Measurements from ENCODE around the gene AADAC.
"Not testable (repeated sequence)": the region's sequence is repeated elsewhere in the genome, so short reads cannot be mapped to it uniquely, and the experiment has no call there.

The AADAC gene

GRCh38 chr3:151788401-151788800 lies 25.5 kb upstream of the AADAC start:
- no peaks in the 10 kb centered on the region for H3K27me3 ChIP-seq (ENCODE audit: control insufficient read depth, low read length)
- H3K9me3 ChIP-seq (ENCODE audit: control insufficient read depth, insufficient read depth, low read length), result no peaks in the 10 kb centered on the region
- TF ChIP-seq EZH2phosphoT487 (IDR thresholded peaks at IDR 0.05; ENCODE audit: borderline replicate concordance, low read length), result no peak
- TF ChIP-seq, protein P1, sequence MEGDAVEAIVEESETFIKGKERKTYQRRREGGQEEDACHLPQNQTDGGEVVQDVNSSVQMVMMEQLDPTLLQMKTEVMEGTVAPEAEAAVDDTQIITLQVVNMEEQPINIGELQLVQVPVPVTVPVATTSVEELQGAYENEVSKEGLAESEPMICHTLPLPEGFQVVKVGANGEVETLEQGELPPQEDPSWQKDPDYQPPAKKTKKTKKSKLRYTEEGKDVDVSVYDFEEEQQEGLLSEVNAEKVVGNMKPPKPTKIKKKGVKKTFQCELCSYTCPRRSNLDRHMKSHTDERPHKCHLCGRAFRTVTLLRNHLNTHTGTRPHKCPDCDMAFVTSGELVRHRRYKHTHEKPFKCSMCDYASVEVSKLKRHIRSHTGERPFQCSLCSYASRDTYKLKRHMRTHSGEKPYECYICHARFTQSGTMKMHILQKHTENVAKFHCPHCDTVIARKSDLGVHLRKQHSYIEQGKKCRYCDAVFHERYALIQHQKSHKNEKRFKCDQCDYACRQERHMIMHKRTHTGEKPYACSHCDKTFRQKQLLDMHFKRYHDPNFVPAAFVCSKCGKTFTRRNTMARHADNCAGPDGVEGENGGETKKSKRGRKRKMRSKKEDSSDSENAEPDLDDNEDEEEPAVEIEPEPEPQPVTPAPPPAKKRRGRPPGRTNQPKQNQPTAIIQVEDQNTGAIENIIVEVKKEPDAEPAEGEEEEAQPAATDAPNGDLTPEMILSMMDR (IDR thresholded peaks at IDR 0.05; ENCODE audit: low read depth, low read length, poor library complexity, severe bottlenecking), result no peak
- no peaks in the 10 kb centered on the region for H4K20me1 ChIP-seq (ENCODE audit: control insufficient read depth, insufficient read depth, low read depth, low read length)
- no peak overlapping the region for H3K27ac ChIP-seq (ENCODE audit: low read depth, low read length)
- no peak overlapping the region for H3K4me3 ChIP-seq (ENCODE audit: low read length)
- no peaks in the 10 kb centered on the region for H3F3A ChIP-seq (ENCODE audit: control insufficient read depth, insufficient read depth)
- H3K4me1 ChIP-seq (ENCODE audit: control insufficient read depth, low read length), result no peaks in the 10 kb centered on the region
- H3K79me2 ChIP-seq (ENCODE audit: control insufficient read depth, low read length), result no peaks in the 10 kb centered on the region
- H3K9me2 ChIP-seq (replicated peaks; ENCODE audit: control insufficient read depth, low read length), result no peaks in the 10 kb centered on the region
- no peak overlapping the region for H3K4me2 ChIP-seq (ENCODE audit: low read length)
- H3K36me3 ChIP-seq (ENCODE audit: control insufficient read depth, low read length), result no peaks in the 10 kb centered on the region

DNA sequence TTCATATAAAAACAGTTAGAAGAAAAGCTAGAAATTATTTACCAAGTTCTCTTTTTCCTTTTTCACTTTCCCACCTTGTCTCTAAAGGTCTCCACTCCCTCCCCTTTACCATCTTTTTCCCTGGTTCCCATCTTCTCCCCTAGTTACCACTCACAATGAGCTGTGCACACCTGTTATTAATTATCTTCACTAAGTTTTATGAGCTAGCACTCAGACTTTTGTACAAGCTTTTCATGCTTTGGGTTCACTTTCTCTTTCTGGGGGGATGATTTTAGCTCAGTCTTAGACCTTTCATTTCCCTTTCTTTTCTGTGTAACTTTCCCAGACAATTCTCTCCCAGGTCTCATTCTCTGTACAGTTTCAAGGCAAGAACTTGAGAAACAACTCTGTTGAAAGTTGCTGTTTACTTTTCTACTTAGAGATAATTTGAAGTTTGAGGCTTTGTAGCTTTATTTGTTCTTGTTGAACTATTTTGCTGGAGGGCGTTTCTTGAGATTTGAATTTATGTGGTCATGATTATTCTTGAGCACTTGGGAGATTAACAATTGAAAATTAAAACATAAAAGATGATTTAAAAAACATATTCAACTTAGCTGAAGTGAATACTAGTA lies 24.0 kb upstream of the AADAC start:
- no peak for TF ChIP-seq EZH2phosphoT487 (IDR thresholded peaks at IDR 0.05; ENCODE audit: borderline replicate concordance, low read length)
- TF ChIP-seq, protein P1 (IDR thresholded peaks at IDR 0.05; ENCODE audit: low read depth, low read length, poor library complexity, severe bottlenecking), result no peak
- no peaks in the 10 kb centered on the region for H3K9me3 ChIP-seq (ENCODE audit: control insufficient read depth, insufficient read depth, low read length)
- H3K4me3 ChIP-seq (ENCODE audit: low read length), result no peak overlapping the region
- H3K36me3 ChIP-seq (ENCODE audit: control insufficient read depth, low read length), result no peaks in the 10 kb centered on the region
- no peaks in the 10 kb centered on the region for H3K4me1 ChIP-seq (ENCODE audit: control insufficient read depth, low read length)
- H3K27ac ChIP-seq (ENCODE audit: low read depth, low read length), result no peak overlapping the region
- H4K20me1 ChIP-seq (ENCODE audit: control insufficient read depth, insufficient read depth, low read depth, low read length), result no peaks in the 10 kb centered on the region
- no peaks in the 10 kb centered on the region for H3K27me3 ChIP-seq (ENCODE audit: control insufficient read depth, low read length)
- H3K79me2 ChIP-seq (ENCODE audit: control insufficient read depth, low read length), result no peaks in the 10 kb centered on the region
- no peak overlapping the region for H3K4me2 ChIP-seq (ENCODE audit: low read length)
- H3F3A ChIP-seq (ENCODE audit: control insufficient read depth, insufficient read depth), result no peaks in the 10 kb centered on the region
- no peaks in the 10 kb centered on the region for H3K9me2 ChIP-seq (replicated peaks; ENCODE audit: control insufficient read depth, low read length)

GRCh38 chr3:151790763-151791162 lies 23.2 kb upstream of the AADAC start:
- not testable (repeated sequence) for H3K27me3 ChIP-seq (ENCODE audit: control insufficient read depth, low read length); H3K9me2 ChIP-seq (replicated peaks; ENCODE audit: control insufficient read depth, low read length); H3K4me3 ChIP-seq (ENCODE audit: low read length); H3K27ac ChIP-seq (ENCODE audit: low read depth, low read length); H3K79me2 ChIP-seq (ENCODE audit: control insufficient read depth, low read length); H3K36me3 ChIP-seq (ENCODE audit: control insufficient read depth, low read length); H3K9me3 ChIP-seq (ENCODE audit: control insufficient read depth, insufficient read depth, low read length); H3F3A ChIP-seq (ENCODE audit: control insufficient read depth, insufficient read depth); H4K20me1 ChIP-seq (ENCODE audit: control insufficient read depth, insufficient read depth, low read depth, low read length); H3K4me2 ChIP-seq (ENCODE audit: low read length); H3K4me1 ChIP-seq (ENCODE audit: control insufficient read depth, low read length)

GRCh38 chr3:151792411-151792810 lies 21.5 kb upstream of the AADAC start:
- no peaks in the 10 kb centered on the region for H3K79me2 ChIP-seq (ENCODE audit: control insufficient read depth, low read length)
- H3K4me3 ChIP-seq (ENCODE audit: low read length), result no peak overlapping the region
- TF ChIP-seq, protein P1 (IDR thresholded peaks at IDR 0.05; ENCODE audit: low read depth, low read length, poor library complexity, severe bottlenecking), result no peak
- no peak for TF ChIP-seq EZH2phosphoT487 (IDR thresholded peaks at IDR 0.05; ENCODE audit: borderline replicate concordance, low read length)
- no peaks in the 10 kb centered on the region for H3K9me3 ChIP-seq (ENCODE audit: control insufficient read depth, insufficient read depth, low read length)
- no peaks in the 10 kb centered on the region for H3K4me1 ChIP-seq (ENCODE audit: control insufficient read depth, low read length)
- H3K4me2 ChIP-seq (ENCODE audit: low read length), result no peak overlapping the region
- no peaks in the 10 kb centered on the region for H3K36me3 ChIP-seq (ENCODE audit: control insufficient read depth, low read length)
- no peaks in the 10 kb centered on the region for H3F3A ChIP-seq (ENCODE audit: control insufficient read depth, insufficient read depth)
- H3K27me3 ChIP-seq (ENCODE audit: control insufficient read depth, low read length), result no peaks in the 10 kb centered on the region
- H3K27ac ChIP-seq (ENCODE audit: low read depth, low read length), result no peak overlapping the region
- H3K9me2 ChIP-seq (replicated peaks; ENCODE audit: control insufficient read depth, low read length), result no peaks in the 10 kb centered on the region
- no peaks in the 10 kb centered on the region for H4K20me1 ChIP-seq (ENCODE audit: control insufficient read depth, insufficient read depth, low read depth, low read length)
